ENCODE data around the gene AK3. TPM values are rescaled to one million over a fixed set of nuclear protein-coding genes. Genes with fewer than 3 reads are reported as not detected.
A peak's percentile ranks its signal among the peaks of the same experiment; 100 is the strongest.

Gene AK3
- polyA plus RNA-seq, 3 donors: 3.7 to 14.5 (median 13.8) TPM

GRCh38 chr9:4662108-4662988 lies 78.7 kb downstream of the AK3 start, which contains the start of gene PLPP6:
PLPP6 (plus strand) TSS chr9:4662294; CDS start chr9:4662376, 82 bp downstream.
- peaks cover 11% of the 10 kb centered on the region for H3K79me2 ChIP-seq (ENCODE audit: insufficient read depth, low read length)
- peak within 1 kb of the TSS; percentile 81 for H3K9ac ChIP-seq (ENCODE audit: insufficient read depth, low read length, poor library complexity, severe bottlenecking)
- peaks cover 35 to 41% (median 35%) of the 10 kb centered on the region in 3 donors for H3K27me3 Mint-ChIP-seq (ENCODE audit: low read depth in 3 of 3)
- H4K20me1 ChIP-seq (ENCODE audit: insufficient read depth, low read length): no peaks in the 10 kb centered on the region
- H3K4me1 Mint-ChIP-seq: peaks cover 51% of the 10 kb centered on the region
- peaks cover 33 to 43% of the 10 kb centered on the region in 2 donors for H3K4me1 ChIP-seq (ENCODE audit: control insufficient read depth in 1 of 2, insufficient read depth in 2 of 2, low read length in 2 of 2)
- peak within 1 kb of the TSS in 1 of 2 donors; percentile 76 for H3K27ac ChIP-seq (ENCODE audit: low read depth in 1 of 2, low read length in 2 of 2)
- no peaks in the 10 kb centered on the region for H3K36me3 Mint-ChIP-seq
- peaks cover 5 to 7% of the 10 kb centered on the region in 2 donors for H3K27me3 ChIP-seq (ENCODE audit: control insufficient read depth in 2 of 2, insufficient read depth in 2 of 2, low read length in 2 of 2)
- H3K4me3 ChIP-seq (replicated peaks in 1 of 3; ENCODE audit: low read depth in 2 of 3, low read length in 3 of 3): peak within 1 kb of the TSS; percentile 60 to 84 (median 73)
- TF ChIP-seq CTCF (IDR thresholded peaks at IDR 0.05): peak; percentile 50
- no peaks in the 10 kb centered on the region for H3K9me3 ChIP-seq (replicated peaks in 1 of 2; ENCODE audit: control insufficient read depth in 1 of 2, insufficient read depth in 1 of 2, low read length in 2 of 2)
- intact Hi-C loops (cut with micrococcal nuclease): no loop called here
- peak within 1 kb of the TSS; percentile 88 to 95 for H3K4me3 Mint-ChIP-seq
- peak within 1 kb of the TSS; percentile 87 for H3K4me2 ChIP-seq (replicated peaks; ENCODE audit: extremely low read depth, low read length, poor library complexity, severe bottlenecking)
- H3K9me3 Mint-ChIP-seq: peaks cover 0 to 4% (median 0%) of the 10 kb centered on the region in 7 donors
- H2AFZ ChIP-seq (ENCODE audit: insufficient read depth, low read depth, low read length, poor library complexity, severe bottlenecking): peak within 1 kb of the TSS; percentile 97
- peak within 1 kb of the TSS in 6 of 7 donors; percentile 18 to 87 (median 48) for H3K27ac Mint-ChIP-seq
- 2% methylated on average over 70 of the region's 70 CpGs for WGBS (ENCODE audit: insufficient coverage)
- DNase-seq: peak; percentile 59 to 85 (median 76)
- H3K36me3 ChIP-seq (replicated peaks in 1 of 2; ENCODE audit: control insufficient read depth in 1 of 2, insufficient read depth in 2 of 2, low read length in 2 of 2): no peaks in the 10 kb centered on the region

- peak overlapping the region; percentile 88 to 95 for H3K4me3 Mint-ChIP-seq
- WGBS (ENCODE audit: insufficient coverage): 0% methylated on average over 2 of the region's 5 CpGs
- DNase-seq: no peak
- no peak for TF ChIP-seq CTCF (IDR thresholded peaks at IDR 0.05)
- no peaks in the 10 kb centered on the region for H3K36me3 Mint-ChIP-seq
- H3K4me2 ChIP-seq (replicated peaks; ENCODE audit: extremely low read depth, low read length, poor library complexity, severe bottlenecking): peak overlapping the region; percentile 87
- H3K4me3 ChIP-seq (replicated peaks in 1 of 3; ENCODE audit: low read depth in 2 of 3, low read length in 3 of 3): peak overlapping the region; percentile 60 to 84 (median 73)
- intact Hi-C loops (cut with micrococcal nuclease): no loop called here
- no peak overlapping the region for H3K27ac ChIP-seq (ENCODE audit: low read depth in 1 of 2, low read length in 2 of 2)
- H2AFZ ChIP-seq (ENCODE audit: insufficient read depth, low read depth, low read length, poor library complexity, severe bottlenecking): peak overlapping the region; percentile 97
- peak overlapping the region in 2 of 7 donors; percentile 41 to 87 for H3K27ac Mint-ChIP-seq
- no peak overlapping the region for H3K9ac ChIP-seq (ENCODE audit: insufficient read depth, low read length, poor library complexity, severe bottlenecking)
- peaks cover 0 to 4% (median 0%) of the 10 kb centered on the region in 7 donors for H3K9me3 Mint-ChIP-seq
- no peaks in the 10 kb centered on the region for H3K36me3 ChIP-seq (replicated peaks in 1 of 2; ENCODE audit: control insufficient read depth in 1 of 2, insufficient read depth in 2 of 2, low read length in 2 of 2)
- no peaks in the 10 kb centered on the region for H3K9me3 ChIP-seq (replicated peaks in 1 of 2; ENCODE audit: control insufficient read depth in 1 of 2, insufficient read depth in 1 of 2, low read length in 2 of 2)
- no peaks in the 10 kb centered on the region for H3K27me3 ChIP-seq (ENCODE audit: control insufficient read depth in 2 of 2, insufficient read depth in 2 of 2, low read length in 2 of 2)
- H3K27me3 Mint-ChIP-seq (ENCODE audit: low read depth in 3 of 3): peaks cover 28 to 35% (median 34%) of the 10 kb centered on the region in 3 donors
- peaks cover 11% of the 10 kb centered on the region for H3K79me2 ChIP-seq (ENCODE audit: insufficient read depth, low read length)
- no peaks in the 10 kb centered on the region for H4K20me1 ChIP-seq (ENCODE audit: insufficient read depth, low read length)
- peaks cover 48% of the 10 kb centered on the region for H3K4me1 Mint-ChIP-seq
- peaks cover 33 to 40% of the 10 kb centered on the region in 2 donors for H3K4me1 ChIP-seq (ENCODE audit: control insufficient read depth in 1 of 2, insufficient read depth in 2 of 2, low read length in 2 of 2)
Measured at GRCh38 chr9:4661611-4662010, 79.4 kb downstream of the AK3 start.
